ENCODE results near the gene SENP5.

Gene SENP5

GRCh38 chr3:196970547-196971093 lies 102.9 kb downstream of the SENP5 start:
- Histone ChIP-seq H3K9me3 (ENCODE audit: control insufficient read depth, insufficient read depth, low read depth, low read length) (peaks cover 13% of the 10 kb centered on the region), H3K27me3 (ENCODE audit: control insufficient read depth, insufficient read depth, low read length) (peaks cover 60% of the 10 kb centered on the region), H3K4me3 (ENCODE audit: low read depth, low read length) (no peak overlapping the region), H3K27ac (ENCODE audit: low read depth, low read length) (no peak overlapping the region), H3K36me3 (ENCODE audit: control insufficient read depth, insufficient read depth, low read length) (no peaks in the 10 kb centered on the region), H3K9ac (ENCODE audit: low read length) (no peak overlapping the region), H3K4me1 (ENCODE audit: control insufficient read depth, insufficient read depth, low read length) (no peaks in the 10 kb centered on the region)

DNA sequence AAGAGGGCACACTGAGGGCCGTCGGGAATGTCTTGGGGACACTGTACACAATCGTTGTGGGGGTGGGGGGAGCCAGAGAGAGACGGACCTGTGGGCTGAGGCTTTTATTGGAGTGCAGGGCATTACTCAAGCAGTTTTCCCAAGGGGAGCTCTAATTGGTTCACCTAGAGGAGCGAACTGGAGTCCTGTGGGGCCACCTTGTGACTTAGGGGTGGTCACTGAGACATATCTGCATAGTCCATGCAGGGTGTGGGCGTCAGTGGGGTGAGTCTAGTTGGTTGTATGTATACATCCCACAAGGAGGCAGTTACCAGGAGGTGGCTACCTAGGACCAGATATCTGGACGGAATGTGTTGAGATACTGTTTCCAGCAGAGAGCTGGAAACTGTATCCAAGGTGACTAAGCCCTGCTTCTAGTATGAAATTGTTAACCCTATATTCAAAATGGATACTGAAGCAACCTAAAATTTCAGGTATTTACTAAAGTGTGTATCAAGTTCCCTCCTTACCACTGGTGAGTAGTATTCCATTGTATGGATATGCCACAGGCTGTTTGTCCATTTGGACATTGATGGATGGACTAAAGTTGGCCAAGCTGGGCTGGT lies 103.5 kb downstream of the SENP5 start:
- H3K4me1 ChIP-seq (ENCODE audit: control insufficient read depth, insufficient read depth, low read length) = no peaks in the 10 kb centered on the region
- no peak overlapping the region for H3K27ac ChIP-seq (ENCODE audit: low read depth, low read length)
- no peak overlapping the region for H3K9ac ChIP-seq (ENCODE audit: low read length)
- H3K36me3 ChIP-seq (ENCODE audit: control insufficient read depth, insufficient read depth, low read length) = no peaks in the 10 kb centered on the region
- H3K4me3 ChIP-seq (ENCODE audit: low read depth, low read length) = no peak overlapping the region
- H3K27me3 ChIP-seq (ENCODE audit: control insufficient read depth, insufficient read depth, low read length) = peaks cover 54% of the 10 kb centered on the region
- peaks cover 13% of the 10 kb centered on the region for H3K9me3 ChIP-seq (ENCODE audit: control insufficient read depth, insufficient read depth, low read depth, low read length)

DNA sequence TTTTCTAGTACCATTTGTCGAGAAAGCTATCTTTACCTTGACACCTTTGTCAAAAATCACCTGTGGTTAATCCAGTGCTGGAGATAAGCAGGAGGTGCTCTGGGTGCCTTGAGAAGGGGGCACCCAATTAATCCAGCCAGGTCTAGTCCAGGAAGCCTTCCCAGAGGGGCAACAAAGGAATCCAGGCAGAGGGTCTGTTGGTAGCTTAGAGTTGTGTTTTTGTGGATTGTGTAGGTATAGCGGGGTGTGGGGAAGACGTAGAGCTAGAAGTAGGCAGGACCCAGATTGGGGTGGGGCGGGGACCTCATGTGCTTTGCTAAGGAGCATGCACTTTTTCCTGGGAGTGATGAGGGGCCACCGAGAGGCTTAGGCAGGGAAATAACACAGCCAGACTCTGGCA lies 106.9 kb downstream of the SENP5 start:
- Histone ChIP-seq H3K9ac (ENCODE audit: low read length) (no peak overlapping the region), H3K27ac (ENCODE audit: low read depth, low read length) (no peak overlapping the region), H3K36me3 (ENCODE audit: control insufficient read depth, insufficient read depth, low read length) (no peaks in the 10 kb centered on the region), H3K4me3 (ENCODE audit: low read depth, low read length) (no peak overlapping the region), H3K27me3 (ENCODE audit: control insufficient read depth, insufficient read depth, low read length) (peaks cover 20% of the 10 kb centered on the region), H3K4me1 (ENCODE audit: control insufficient read depth, insufficient read depth, low read length) (0 out of 2 replicates have a peak, but pooled peaks cover 2% of the 10 kb centered on the region), H3K9me3 (ENCODE audit: control insufficient read depth, insufficient read depth, low read depth, low read length) (peaks cover 13% of the 10 kb centered on the region)

DNA sequence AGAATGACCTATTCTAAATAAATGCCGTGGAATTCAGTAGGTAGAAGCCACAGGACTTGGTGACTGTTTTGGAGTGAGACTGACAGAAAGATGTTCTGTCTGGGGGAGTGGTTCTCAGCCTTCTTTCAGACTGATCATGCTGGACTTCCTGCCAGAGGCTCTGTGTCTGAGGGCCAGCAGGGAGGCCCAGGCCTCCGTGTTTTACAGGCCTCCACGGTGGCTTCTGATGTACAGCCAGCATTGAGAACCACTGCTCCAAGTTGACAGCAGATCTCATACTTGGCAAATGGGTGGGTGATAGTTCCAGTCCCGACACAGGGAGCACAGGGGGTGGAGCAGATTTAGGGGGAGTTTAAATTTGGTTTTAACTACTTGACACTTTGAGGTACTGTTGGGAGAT lies 107.6 kb downstream of the SENP5 start:
- Histone ChIP-seq H3K4me3 (ENCODE audit: low read depth, low read length) (no peak overlapping the region), H3K9me3 (ENCODE audit: control insufficient read depth, insufficient read depth, low read depth, low read length) (peaks cover 13% of the 10 kb centered on the region), H3K27ac (ENCODE audit: low read depth, low read length) (no peak overlapping the region), H3K4me1 (ENCODE audit: control insufficient read depth, insufficient read depth, low read length) (0 out of 2 replicates have a peak, but pooled peaks cover 2% of the 10 kb centered on the region), H3K27me3 (ENCODE audit: control insufficient read depth, insufficient read depth, low read length) (peaks cover 13% of the 10 kb centered on the region), H3K36me3 (ENCODE audit: control insufficient read depth, insufficient read depth, low read length) (no peaks in the 10 kb centered on the region), H3K9ac (ENCODE audit: low read length) (no peak overlapping the region)

DNA sequence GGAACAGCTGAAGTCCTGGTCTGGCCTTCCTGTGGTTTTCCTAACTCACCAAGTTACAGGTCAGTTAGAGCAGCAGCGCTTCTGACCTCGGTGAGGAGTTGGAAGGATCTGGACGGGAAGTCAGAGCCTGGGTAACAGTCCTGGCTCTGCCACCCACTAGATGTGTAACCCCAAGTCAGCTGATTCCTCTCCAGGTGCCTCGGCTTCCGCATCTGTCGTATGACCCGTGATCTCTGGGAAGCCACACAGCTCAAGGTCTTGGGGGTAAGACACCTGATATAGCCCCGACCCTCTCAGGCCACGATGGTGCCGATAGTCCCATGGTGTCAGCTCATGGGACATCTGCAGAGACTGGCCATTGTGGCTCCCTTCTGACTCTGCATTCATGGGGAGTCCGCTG lies 109.2 kb downstream of the SENP5 start:
- Histone ChIP-seq H3K27ac (ENCODE audit: low read depth, low read length) (no peak overlapping the region), H3K9ac (ENCODE audit: low read length) (no peak overlapping the region), H3K36me3 (ENCODE audit: control insufficient read depth, insufficient read depth, low read length) (no peaks in the 10 kb centered on the region), H3K9me3 (ENCODE audit: control insufficient read depth, insufficient read depth, low read depth, low read length) (peaks cover 12% of the 10 kb centered on the region), H3K27me3 (ENCODE audit: control insufficient read depth, insufficient read depth, low read length) (no peaks in the 10 kb centered on the region), H3K4me3 (ENCODE audit: low read depth, low read length) (no peak overlapping the region), H3K4me1 (ENCODE audit: control insufficient read depth, insufficient read depth, low read length) (0 out of 2 replicates have a peak, but pooled peaks cover 2% of the 10 kb centered on the region)

GRCh38 chr3:196979545-196979944 lies 111.8 kb downstream of the SENP5 start:
- H3K4me1 ChIP-seq (ENCODE audit: control insufficient read depth, insufficient read depth, low read length) = 0 out of 2 replicates have a peak, but pooled peaks cover 2% of the 10 kb centered on the region
- H3K9ac ChIP-seq (ENCODE audit: low read length) = no peak overlapping the region
- peaks cover 7% of the 10 kb centered on the region for H3K9me3 ChIP-seq (ENCODE audit: control insufficient read depth, insufficient read depth, low read depth, low read length)
- no peak overlapping the region for H3K27ac ChIP-seq (ENCODE audit: low read depth, low read length)
- H3K27me3 ChIP-seq (ENCODE audit: control insufficient read depth, insufficient read depth, low read length) = no peaks in the 10 kb centered on the region
- H3K36me3 ChIP-seq (ENCODE audit: control insufficient read depth, insufficient read depth, low read length) = no peaks in the 10 kb centered on the region
- H3K4me3 ChIP-seq (ENCODE audit: low read depth, low read length) = no peak overlapping the region

GRCh38 chr3:196981657-196982056 lies 113.9 kb downstream of the SENP5 start:
- peaks cover 7% of the 10 kb centered on the region for H3K9me3 ChIP-seq (ENCODE audit: control insufficient read depth, insufficient read depth, low read depth, low read length)
- 0 out of 2 replicates have a peak, but pooled peaks cover 2% of the 10 kb centered on the region for H3K4me1 ChIP-seq (ENCODE audit: control insufficient read depth, insufficient read depth, low read length)
- H3K4me3 ChIP-seq (ENCODE audit: low read depth, low read length) = no peak overlapping the region
- no peaks in the 10 kb centered on the region for H3K36me3 ChIP-seq (ENCODE audit: control insufficient read depth, insufficient read depth, low read length)
- no peaks in the 10 kb centered on the region for H3K27me3 ChIP-seq (ENCODE audit: control insufficient read depth, insufficient read depth, low read length)
- no peak overlapping the region for H3K9ac ChIP-seq (ENCODE audit: low read length)
- no peak overlapping the region for H3K27ac ChIP-seq (ENCODE audit: low read depth, low read length)

- Histone ChIP-seq H3K9me3 (ENCODE audit: control insufficient read depth, insufficient read depth, low read depth, low read length) (peaks cover 7% of the 10 kb centered on the region), H3K27me3 (ENCODE audit: control insufficient read depth, insufficient read depth, low read length) (no peaks in the 10 kb centered on the region), H3K9ac (ENCODE audit: low read length) (no peak overlapping the region), H3K36me3 (ENCODE audit: control insufficient read depth, insufficient read depth, low read length) (no peaks in the 10 kb centered on the region), H3K27ac (ENCODE audit: low read depth, low read length) (no peak overlapping the region), H3K4me1 (ENCODE audit: control insufficient read depth, insufficient read depth, low read length) (0 out of 2 replicates have a peak, but pooled peaks cover 2% of the 10 kb centered on the region), H3K4me3 (ENCODE audit: low read depth, low read length) (no peak overlapping the region)
These were observed 115.5 kb downstream of the SENP5 start for GRCh38 chr3:196983186-196983585.
